Measurements from ENCODE around the gene GH1. TPM values are rescaled to one million over a fixed set of nuclear protein-coding genes. Genes with fewer than 3 reads are reported as not detected.

GH1 gene
- total RNA-seq, 1 experiment from 2014 or later, result not detected

- no peak for DNase-seq (ENCODE audit: low read depth)
These were observed 26.3 kb upstream of the GH1 start for GRCh38 chr17:63944736-63945499.

GRCh38 chr17:63943745-63944144 lies 25.1 kb upstream of the GH1 start:
- no peak for DNase-seq (ENCODE audit: low read depth)

- DNase-seq (ENCODE audit: low read depth), result no peak
These were observed 23.8 kb upstream of the GH1 start for GRCh38 chr17:63942309-63942985.

GRCh38 chr17:63941751-63942150 lies 23.1 kb upstream of the GH1 start:
- no peak for DNase-seq (ENCODE audit: low read depth)

GRCh38 chr17:63941162-63941561 lies 22.5 kb upstream of the GH1 start:
- DNase-seq (ENCODE audit: low read depth), result no peak

GRCh38 chr17:63940584-63940983 lies 21.9 kb upstream of the GH1 start:
- no peak for DNase-seq (ENCODE audit: low read depth)

DNA sequence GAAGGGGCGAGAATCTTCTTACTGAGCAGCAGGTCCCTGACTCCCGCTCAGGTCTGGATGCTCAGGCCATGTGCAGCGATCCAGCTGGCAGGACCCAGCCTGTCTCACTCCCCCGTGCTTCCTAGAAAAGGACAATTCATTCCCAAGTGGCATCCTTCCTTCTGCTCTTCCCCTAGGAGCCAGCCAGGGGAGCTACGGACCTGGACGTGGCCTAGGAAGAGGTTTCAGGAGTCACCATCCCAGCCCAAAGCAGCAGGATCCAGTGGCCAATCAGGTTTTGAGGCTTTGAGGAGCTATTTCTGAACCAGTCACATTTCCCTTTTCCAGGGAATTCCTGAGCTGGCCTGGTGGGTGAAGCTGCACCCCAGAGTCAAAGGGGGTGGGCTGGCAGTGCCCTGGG lies 21.2 kb upstream of the GH1 start:
- DNase-seq (ENCODE audit: low read depth), result no peak

DNA sequence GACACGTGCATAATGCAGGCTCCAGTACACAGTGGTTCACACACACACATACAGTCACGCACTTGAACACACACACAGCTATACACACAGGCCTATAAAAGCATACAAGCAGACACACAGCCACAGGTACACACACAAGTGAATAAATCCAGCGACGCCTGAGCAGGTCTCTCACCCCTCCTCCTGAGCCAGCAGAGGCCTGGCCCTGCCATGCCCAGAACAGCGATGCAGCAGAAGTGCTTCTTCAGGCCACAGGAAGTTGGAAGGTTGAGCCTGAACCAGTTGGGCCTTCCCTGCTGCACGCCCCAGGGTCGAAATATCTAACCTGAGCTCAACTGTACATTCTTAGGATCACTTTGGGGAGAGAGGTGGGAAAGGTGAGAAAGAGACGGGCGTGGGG lies 20.8 kb upstream of the GH1 start:
- no peak for DNase-seq (ENCODE audit: low read depth)

GRCh38 chr17:63937920-63938319 lies 19.3 kb upstream of the GH1 start:
- DNase-seq (ENCODE audit: low read depth), result no peak

- no peak for DNase-seq (ENCODE audit: low read depth)
These were observed 18.7 kb upstream of the GH1 start for GRCh38 chr17:63937319-63937718.

- DNase-seq (ENCODE audit: low read depth), result no peak
These were observed 15.8 kb upstream of the GH1 start for GRCh38 chr17:63934183-63935112.

DNA sequence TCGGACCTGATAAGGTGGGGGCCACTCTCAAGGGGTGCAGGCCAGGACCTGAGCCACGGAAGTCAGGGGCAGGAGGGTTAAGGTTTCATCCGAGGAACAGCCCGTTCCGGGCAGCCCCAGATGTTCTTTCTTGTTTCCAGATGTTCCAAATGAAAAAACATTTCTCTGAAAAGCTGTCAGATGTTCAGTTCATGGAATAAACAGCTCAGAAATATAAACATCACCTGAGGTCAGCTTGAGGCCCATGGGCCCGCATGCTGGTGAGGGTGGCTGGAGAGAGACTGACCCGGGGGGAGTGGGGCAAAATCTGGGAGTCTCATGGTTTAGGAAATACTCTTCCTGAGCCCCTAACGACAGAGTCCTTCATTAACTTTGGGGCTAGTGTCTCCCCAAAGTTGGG lies 15.0 kb upstream of the GH1 start:
- no peak for DNase-seq (ENCODE audit: low read depth)

GRCh38 chr17:63932721-63933120 lies 14.1 kb upstream of the GH1 start:
- DNase-seq (ENCODE audit: low read depth), result no peak

DNA sequence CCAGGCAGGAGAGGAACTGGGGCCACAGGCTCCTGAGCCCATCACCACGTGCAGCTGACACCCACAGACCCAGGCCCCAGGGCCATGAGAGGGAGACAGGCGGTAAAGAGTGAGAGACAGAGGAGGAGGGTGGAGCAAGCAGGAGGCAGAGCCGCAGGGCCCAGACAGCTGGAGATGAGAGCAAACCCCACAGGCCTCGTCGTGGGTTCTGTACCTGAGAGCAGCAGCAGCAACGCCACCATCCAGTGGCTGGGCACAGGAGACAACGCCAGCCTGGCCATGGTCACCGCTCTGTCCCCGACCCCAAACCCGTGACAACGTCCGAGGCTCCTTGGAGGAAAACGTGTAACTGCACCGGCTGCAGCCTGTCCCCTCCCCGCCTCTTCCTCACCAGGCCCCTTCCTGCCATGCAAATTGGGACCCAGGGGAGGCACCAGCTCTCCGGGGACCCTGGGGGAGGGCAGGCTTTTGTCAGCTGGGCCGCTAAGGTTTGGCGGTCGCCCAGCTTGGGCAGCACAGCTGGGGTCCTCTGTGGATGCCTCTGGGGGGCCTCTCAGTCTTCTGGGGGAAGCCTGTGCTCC lies 13.4 kb upstream of the GH1 start, which contains the start of gene CD79B:
CD79B (minus strand) TSS at position 351 of the 581 bp plus-strand sequence; CDS start at position 281, 70 bp downstream.
- DNase-seq (ENCODE audit: low read depth), result no peak

DNA sequence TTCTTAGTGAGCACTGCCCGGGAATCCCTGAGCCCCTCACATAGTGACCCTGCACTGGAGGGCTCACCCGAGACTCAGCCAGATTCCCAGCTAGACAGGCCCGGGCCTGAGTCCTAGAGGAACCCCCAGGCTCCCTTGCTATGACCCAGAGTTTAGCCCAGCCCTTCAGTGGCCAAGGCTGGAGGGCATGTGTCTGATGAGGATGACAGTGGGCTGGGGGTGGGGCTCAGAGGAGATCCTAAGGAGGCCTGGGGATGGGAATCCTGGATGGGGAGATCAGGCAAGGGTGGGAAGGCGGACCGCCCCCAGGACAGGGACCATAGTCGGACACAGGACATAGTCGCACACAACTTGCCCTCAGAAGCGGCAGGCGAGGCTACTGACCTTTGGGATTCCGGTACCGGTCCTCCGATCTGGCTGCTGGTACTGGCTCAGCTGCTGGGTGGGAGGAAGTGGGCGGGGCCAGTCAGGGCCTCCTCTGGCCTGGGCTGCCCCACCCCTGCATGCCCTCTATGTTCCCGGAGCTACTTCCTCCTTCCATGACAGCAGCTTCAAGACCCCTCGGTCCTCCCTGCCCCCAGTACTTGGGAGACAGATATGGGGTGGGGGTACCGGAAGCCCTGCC lies 12.4 kb upstream of the GH1 start:
- no peak for DNase-seq (ENCODE audit: low read depth)

DNA sequence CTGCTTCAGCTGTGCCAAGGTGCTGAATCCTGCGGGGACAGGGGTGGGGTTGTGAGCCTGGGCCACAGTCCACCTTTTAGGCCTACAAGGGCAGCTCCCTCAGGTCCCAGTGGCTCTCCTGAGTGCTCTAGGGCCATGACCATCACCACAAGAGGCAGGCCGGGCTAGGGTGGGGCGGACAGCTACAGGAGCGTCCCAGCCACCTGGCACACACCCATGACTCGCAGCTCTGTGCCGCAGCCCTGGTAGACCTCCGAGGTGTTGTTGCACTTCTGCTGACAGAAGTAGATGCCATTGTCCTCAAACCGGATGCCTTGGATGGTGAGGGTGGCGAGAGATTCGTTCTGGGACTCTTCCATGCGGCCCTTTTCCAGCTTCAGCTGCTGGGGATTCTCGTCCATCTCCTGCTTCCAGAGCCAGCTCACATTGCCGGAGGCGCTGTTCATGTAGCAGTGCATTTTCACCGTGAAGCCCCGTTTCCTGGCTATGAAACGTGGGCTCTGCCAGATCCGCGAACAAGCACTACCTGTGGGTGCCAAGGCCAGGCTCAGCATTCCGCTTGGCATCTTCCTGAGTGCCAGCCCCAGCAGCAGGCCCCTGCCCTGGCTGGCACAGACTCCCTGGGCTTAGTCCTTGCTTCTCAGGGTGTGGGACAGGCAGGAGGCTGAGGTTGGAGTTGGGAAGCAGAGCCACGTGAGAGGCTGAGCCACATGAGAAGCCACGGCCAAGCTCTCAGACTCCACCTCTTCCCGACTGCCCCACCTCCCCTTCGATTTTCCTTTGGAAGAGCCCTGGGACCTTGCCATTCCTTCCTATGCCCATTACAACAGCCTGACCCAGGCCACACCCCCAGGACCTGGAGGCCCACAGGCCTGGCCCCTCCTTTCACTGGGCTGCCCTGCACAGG lies 11.5 kb upstream of the GH1 start:
- DNase-seq (ENCODE audit: low read depth), result no peak

DNA sequence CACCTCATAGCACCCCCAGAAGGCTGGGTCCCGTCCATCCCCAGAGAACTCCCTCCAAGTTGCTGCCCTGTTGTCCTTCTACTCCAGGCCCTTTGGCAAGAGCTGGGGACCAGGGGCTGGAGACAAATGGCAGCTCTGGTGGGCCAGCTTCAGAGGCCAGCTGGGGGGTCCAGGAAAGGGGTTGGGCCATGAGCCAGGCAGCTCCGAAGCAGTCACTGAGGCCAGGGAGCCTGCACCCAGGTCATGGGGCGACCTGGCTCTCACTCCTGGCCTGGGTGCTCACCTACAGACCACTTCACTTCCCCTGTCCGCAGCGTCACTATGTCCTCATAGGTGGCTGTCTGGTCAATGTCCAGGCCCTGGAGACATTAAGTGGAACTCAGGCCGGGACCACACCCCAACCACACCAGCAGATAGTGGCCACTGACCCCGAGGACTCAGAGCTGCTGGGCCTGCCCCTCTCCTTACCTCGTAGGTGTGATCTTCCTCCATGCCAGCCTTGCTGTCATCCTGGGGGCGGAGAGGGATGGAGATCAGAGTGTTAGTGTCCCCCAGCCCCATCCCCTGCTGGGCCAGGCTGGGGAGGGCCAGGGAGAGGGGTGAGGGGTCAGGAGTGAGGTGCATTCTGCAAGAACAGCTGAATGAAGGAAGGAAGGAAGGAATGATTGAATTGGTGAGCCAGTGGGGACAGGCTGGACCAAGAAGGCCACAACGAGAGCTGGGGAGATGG lies 10.5 kb upstream of the GH1 start:
- no peak for DNase-seq (ENCODE audit: low read depth)

GRCh38 chr17:63928172-63928666 lies 9.6 kb upstream of the GH1 start:
- no peak for DNase-seq (ENCODE audit: low read depth)

DNA sequence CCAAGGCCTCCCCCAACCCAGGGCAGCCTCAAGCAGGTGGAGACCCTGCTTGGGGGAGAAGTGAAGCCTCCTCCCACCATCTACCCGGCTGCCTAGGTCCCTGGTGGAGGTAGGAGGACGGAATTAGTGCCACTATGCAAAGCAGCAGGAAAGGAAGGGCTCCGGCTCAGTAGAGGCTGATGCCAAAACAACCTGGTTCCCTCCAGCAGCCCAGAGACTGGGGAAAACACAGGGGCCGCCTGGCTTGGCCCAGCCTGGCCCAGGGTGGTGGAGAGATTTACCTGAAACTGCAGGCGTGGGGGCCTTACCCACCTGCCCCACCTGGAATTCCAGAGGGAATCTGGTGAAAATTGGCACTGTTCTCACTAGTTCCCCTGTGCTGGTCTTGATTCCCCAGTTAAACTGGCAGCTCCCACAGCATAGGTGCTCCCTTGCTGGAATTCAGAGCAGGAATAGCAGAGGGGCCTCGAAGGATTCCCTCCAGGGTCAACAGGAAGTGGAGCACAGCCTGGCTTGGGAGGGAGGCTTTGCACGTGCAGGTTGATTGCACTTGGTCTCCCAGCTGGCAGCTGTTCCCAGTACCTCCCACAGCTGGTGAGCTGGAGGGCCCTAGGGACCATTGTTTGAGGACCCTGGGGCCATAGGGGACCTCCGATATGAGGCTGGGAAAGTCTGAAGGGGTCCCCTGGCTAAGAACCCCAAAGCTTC lies 9.0 kb upstream of the GH1 start:
- DNase-seq (ENCODE audit: low read depth), result no peak

All from RPMI7951 (cell line).